PFSK-1 (cell line): ENCODE data around the gene FBXO24.

Experiments
- FOXP2 ChIP-seq: optimal IDR thresholded peaks from 2 replicates; pipeline ENCODE3; 2011; ENCODE audit warnings: borderline replicate concordance, control low read depth, inconsistent platforms; ENCODE audit not compliant: insufficient read depth; ENCODE audit errors: extremely low read length, extremely low read depth
- POLR2AphosphoS5 ChIP-seq: IDR thresholded peaks from 2 replicates; pipeline ENCODE4 v1.6.1; 2012; ENCODE audit warnings: low read depth, mild to moderate bottlenecking, control low read depth, low read length, moderate library complexity
- SIN3A ChIP-seq: IDR thresholded peaks from 2 replicates; pipeline ENCODE4 v1.6.1; 2012; ENCODE audit warnings: mild to moderate bottlenecking, low read length, moderate library complexity, borderline replicate concordance; ENCODE audit not compliant: insufficient read depth
- TAF1 ChIP-seq: IDR thresholded peaks from 2 replicates; pipeline ENCODE4 v1.6.1; 2012; ENCODE audit warnings: low read length, control low read depth, borderline replicate concordance; ENCODE audit not compliant: insufficient read depth
- TF ChIP-seq, protein P1 (sequence below), 2 experiments: IDR thresholded peaks; 2 replicates each; pipeline versions ENCODE4 v1.6.1 to v1.8.0; 2011 to 2012; ENCODE audit warnings: low read depth in 2 of 2, low read length in 2 of 2, control low read depth in 1 of 2, inconsistent platforms in 1 of 2, mild to moderate bottlenecking in 1 of 2, moderate library complexity in 1 of 2; ENCODE audit not compliant: insufficient read depth in 1 of 2

FBXO24 gene

DNA sequence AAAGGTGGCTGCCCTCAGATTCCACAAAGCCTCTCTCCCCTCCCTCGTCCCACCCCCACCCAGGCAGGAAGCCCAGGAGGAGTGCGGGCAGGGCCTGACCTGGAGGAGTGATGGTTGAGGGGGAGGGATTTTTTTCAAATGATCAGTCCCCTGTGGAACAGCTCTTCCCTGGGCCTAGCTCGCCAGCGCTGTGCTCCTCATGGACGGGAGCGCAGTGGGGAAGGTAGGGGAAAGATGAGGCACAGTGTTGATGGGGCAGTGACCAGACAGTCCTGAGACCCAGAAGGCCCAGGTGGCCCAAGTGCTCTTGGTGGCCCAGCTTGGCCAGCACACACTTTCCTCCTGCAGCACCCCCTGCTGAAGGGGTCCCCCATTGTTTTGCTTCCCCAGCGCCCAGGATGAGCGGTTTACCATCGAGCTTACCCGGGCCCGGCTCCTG is 21.0 kb upstream of the FBXO24 start:
- no peak for TF ChIP-seq FOXP2
- no peak for TF ChIP-seq SIN3A
- TF ChIP-seq, protein P1, sequence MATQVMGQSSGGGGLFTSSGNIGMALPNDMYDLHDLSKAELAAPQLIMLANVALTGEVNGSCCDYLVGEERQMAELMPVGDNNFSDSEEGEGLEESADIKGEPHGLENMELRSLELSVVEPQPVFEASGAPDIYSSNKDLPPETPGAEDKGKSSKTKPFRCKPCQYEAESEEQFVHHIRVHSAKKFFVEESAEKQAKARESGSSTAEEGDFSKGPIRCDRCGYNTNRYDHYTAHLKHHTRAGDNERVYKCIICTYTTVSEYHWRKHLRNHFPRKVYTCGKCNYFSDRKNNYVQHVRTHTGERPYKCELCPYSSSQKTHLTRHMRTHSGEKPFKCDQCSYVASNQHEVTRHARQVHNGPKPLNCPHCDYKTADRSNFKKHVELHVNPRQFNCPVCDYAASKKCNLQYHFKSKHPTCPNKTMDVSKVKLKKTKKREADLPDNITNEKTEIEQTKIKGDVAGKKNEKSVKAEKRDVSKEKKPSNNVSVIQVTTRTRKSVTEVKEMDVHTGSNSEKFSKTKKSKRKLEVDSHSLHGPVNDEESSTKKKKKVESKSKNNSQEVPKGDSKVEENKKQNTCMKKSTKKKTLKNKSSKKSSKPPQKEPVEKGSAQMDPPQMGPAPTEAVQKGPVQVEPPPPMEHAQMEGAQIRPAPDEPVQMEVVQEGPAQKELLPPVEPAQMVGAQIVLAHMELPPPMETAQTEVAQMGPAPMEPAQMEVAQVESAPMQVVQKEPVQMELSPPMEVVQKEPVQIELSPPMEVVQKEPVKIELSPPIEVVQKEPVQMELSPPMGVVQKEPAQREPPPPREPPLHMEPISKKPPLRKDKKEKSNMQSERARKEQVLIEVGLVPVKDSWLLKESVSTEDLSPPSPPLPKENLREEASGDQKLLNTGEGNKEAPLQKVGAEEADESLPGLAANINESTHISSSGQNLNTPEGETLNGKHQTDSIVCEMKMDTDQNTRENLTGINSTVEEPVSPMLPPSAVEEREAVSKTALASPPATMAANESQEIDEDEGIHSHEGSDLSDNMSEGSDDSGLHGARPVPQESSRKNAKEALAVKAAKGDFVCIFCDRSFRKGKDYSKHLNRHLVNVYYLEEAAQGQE (IDR thresholded peaks at IDR 0.05; ENCODE audit: insufficient read depth in 1 of 2, low read depth in 2 of 2, low read length in 2 of 2), result no peak
- TF ChIP-seq POLR2AphosphoS5, result no peak
- no peak for TF ChIP-seq TAF1

DNA sequence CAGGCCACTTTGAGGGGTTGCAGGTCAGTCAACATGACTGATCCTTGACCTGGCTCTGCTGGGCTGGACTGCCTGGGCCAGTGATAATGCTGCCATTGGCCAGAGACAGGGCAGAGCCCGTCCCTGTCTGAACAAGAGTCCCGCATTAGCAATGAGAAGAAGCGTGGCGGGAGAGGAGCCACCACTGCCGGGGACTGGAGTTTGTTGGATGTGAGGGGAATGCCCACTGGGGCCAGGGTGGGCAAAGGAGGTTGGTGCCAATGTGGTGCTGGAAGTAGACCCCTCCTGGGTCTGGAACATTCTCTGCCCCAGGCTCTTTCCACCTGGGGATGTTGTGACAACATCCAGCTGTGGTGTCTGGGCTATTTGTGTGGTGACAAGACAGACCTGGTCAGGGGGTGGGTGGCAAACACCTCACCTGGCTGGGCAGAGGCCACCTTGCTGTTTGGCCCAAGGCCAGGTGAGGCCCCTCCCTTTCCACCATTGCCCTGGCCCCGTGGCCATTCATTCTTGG is 20.1 kb upstream of the FBXO24 start:
- TF ChIP-seq, protein P1 (IDR thresholded peaks at IDR 0.05; ENCODE audit: insufficient read depth in 1 of 2, low read depth in 2 of 2, low read length in 2 of 2), result no peak
- TF ChIP-seq TAF1, result no peak
- no peak for TF ChIP-seq FOXP2
- no peak for TF ChIP-seq SIN3A
- TF ChIP-seq POLR2AphosphoS5, result no peak

DNA sequence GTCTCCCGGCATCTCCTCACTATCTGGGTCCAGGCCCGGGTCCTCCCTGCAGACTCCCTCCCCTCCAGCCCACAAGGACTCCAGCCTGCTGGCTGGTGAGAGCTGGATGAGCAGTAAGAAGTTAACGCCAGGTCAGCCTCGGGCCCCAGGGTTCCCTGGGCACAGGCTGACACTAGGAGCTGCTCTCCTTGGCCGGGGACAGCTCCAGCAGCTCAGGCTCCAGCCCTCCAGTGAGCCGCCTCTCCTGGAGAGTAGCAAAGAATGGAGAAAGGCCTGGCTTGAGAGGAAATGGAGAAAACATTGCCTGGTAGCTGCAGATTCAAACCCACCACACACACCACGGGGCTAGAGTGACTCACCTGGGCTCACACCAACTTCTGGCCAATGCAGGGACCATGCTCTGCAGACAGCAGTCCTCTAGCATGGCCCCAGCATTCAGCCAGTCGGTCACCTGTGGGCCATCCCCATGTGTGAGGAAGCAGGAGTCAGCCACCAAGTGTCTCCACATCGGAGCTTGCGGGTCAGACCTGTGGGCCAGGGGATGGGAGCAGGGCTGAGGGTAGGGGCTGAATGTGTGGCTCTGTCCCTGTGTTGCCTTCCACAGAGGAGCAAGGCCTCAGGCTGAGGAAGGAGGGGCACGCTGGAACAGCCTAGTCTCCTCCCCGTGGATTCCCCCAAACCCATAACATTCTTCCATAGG is 18.9 kb upstream of the FBXO24 start:
- TF ChIP-seq POLR2AphosphoS5 (no peak), FOXP2 (no peak), SIN3A (no peak), TAF1 (no peak)
- TF ChIP-seq, protein P1 (IDR thresholded peaks at IDR 0.05; ENCODE audit: insufficient read depth in 1 of 2, low read depth in 2 of 2, low read length in 2 of 2), result no peak

DNA sequence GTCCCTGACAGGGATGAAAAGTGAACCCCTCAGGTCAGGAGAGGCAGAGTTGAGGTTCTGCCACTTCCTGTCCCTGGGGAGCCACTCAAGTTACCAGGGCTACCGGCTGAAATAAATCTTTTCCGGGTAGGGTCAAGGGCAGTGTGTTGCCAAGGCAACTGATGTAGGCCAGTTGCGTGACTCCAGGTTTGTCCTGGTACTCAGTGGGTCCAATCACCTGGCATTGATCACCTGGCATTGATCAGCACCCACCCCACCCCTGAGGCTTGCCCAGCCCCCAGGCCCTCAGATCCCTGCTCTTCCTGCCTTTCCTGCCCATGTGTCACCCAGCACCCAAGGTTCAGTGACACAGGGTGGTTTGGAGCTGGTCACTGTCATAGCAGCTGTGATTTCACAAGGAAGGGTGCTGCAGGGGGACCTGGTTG is 18.4 kb upstream of the FBXO24 start:
- no peak for TF ChIP-seq POLR2AphosphoS5
- TF ChIP-seq FOXP2, result no peak
- no peak for TF ChIP-seq SIN3A
- no peak for TF ChIP-seq TAF1
- TF ChIP-seq, protein P1 (IDR thresholded peaks at IDR 0.05; ENCODE audit: insufficient read depth in 1 of 2, low read depth in 2 of 2, low read length in 2 of 2), result no peak

DNA sequence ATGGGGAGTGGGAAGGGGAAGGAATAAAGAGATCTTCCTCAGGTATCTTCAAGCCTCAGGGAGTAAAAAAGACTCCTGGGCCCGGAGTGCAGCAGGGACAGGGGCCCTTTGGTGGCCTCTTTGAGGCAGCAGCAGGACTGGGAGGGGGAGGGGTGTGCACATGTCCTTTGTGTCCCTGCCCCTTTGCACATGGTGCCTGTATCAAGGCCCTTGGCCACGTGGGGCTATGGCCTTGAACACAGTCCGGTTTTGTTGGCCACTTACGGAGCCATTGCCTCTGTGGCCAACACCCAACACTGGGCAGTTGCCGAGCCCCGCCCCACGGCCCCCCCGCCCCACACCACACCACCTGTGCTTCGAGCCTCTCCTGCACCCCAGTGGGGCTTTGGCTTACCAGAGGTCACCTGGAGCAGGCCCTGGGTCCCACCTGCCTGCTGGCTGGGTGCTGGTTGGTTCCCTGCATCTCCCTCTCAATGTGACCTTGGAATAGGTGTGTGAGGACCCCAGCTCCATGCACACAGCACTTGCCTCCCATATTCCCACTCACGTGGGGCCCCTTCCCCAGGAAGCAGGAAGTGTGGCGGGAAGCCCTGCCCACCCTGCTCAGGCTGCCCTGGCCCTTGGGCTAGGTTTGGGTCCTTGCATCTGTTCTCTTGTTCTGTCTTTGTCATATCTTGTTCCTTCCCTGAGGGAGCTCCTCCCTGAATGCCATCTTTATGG is 17.8 kb upstream of the FBXO24 start:
- TF ChIP-seq, protein P1 (IDR thresholded peaks at IDR 0.05; ENCODE audit: insufficient read depth in 1 of 2, low read depth in 2 of 2, low read length in 2 of 2), result no peak
- TF ChIP-seq TAF1 (no peak), POLR2AphosphoS5 (no peak), FOXP2 (no peak), SIN3A (no peak)
